ENCODE results near the gene LRP6. TPM values are rescaled to one million over a fixed set of nuclear protein-coding genes. Genes with fewer than 3 reads are reported as not detected.
"Not testable (repeated sequence)": the region's sequence is repeated elsewhere in the genome, so short reads cannot be mapped to it uniquely, and the experiment has no call there.

LRP6 gene
- total RNA-seq, 1 experiment from 2014 or later, result 10.2 TPM

DNA sequence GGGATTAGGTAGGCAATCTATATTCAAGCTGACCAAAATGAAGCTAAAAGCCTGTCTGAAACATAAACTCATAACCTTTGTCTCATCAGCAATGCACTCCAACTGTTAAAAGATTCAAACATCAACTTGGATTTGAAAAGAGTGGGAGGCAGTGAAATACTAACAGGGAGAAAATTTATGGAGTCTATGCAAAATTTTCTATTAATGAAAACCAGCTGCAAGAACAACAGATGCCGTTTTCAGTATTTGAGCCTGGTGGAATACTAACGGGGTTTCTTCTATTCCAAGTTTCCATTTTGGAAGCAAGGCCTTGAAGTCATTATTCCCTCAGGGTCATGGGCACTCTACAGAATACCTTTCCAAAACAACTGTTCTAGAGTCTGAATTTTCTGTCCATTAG lies 88.3 kb downstream of the LRP6 start:
- H3K36me3 ChIP-seq, result peaks cover 16% of the 10 kb centered on the region
- H3K9me3 ChIP-seq, result no peaks in the 10 kb centered on the region
- no peak overlapping the region for H3K4me3 ChIP-seq
- DNase-seq, result no peak
- H3K27me3 ChIP-seq, result no peaks in the 10 kb centered on the region

DNA sequence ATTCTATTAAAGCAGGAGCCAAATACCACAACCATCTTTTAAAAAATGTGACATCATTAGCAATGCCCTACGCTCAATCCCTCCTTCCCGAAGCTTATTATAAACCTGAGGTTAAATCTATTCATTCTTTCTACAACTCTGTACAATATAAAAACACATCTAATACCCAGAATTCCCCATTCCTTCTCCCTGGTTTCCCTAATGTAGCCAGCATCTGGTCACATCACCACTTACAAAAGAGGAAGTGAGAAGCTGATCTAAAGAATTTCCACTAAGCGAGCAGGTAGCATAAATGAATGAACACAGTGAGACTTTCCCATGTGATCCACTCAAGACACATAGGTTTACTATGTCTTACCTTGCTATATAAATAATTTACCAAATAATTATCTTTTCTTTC lies 90.4 kb downstream of the LRP6 start:
- H3K36me3 ChIP-seq, result peaks cover 16% of the 10 kb centered on the region
- H3K4me3 ChIP-seq, result no peak overlapping the region
- no peaks in the 10 kb centered on the region for H3K9me3 ChIP-seq
- H3K27me3 ChIP-seq, result no peaks in the 10 kb centered on the region
- no peak for DNase-seq

DNA sequence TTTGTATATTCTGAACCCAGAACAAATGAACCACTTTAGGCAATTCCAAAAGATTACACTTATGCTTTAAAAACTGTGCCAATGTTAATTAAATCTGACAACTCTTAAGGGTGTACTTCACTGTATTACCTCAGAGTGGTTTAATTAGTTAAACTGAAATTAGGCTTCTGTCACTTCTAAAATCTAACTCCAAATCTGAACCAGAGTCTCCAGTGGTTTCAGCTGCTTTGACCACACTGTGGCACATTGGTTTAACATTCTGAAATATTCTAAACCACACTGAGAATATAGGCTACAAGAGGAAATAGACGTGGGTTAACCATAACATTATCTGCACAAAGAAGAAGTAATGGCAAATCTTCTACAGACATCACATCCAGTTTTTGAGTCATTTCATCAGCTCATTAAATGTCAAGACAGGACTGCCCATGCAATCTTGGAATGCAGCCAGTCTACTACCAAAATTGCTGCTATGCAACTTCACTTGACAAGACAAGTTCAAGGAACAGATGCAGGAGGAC lies 94.8 kb downstream of the LRP6 start:
- Histone ChIP-seq H3K4me3 (no peak overlapping the region), H3K36me3 (peaks cover 3% of the 10 kb centered on the region; the same call in 1 of the 2 replicates), H3K9me3 (no peaks in the 10 kb centered on the region), H3K27me3 (no peaks in the 10 kb centered on the region)
- DNase-seq, result peak; percentile 22

DNA sequence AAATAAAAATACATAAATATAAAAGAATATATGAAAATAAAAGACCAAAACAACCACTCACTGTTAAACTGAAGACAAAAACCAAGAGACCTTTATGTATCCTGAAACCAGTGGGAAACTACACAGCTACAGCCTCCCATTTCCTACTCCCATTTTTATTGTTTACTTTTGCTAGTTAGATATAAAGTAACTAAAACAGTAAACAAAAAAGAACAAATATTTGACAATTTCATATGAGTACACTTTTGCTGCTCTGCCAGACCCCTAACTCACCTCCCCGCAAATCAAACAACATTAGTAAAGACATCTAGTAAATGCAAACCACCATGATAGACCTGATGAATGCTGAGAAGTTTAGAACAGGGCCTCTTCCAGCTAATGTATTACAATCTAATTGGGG lies 99.0 kb downstream of the LRP6 start:
- no peaks in the 10 kb centered on the region for H3K9me3 ChIP-seq
- no peak overlapping the region for H3K4me3 ChIP-seq
- peaks cover 5% of the 10 kb centered on the region; the same call in 1 of the 2 replicates for H3K36me3 ChIP-seq
- H3K27me3 ChIP-seq, result no peaks in the 10 kb centered on the region
- no peak for DNase-seq

DNA sequence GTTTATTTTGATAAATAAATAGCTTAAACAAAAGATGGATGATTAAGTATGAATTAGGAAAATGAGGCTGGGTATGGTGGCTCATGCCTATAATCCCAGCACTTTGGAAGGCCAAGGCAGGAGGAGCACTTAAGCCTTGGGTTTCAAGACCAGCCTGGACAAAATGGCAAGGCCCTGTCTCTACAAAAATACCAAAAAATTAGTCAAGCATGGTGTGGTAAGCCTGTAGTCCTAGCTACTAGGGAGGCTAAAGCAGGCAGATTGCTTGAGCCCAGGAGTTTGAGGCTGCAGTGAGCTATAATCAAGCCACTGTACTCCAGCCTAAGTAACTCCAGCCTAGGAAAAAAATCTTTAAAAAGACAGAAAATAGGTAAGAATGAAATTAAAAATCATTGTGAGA lies 100.1 kb downstream of the LRP6 start:
- Histone ChIP-seq H3K4me3 (no peak overlapping the region), H3K27me3 (no peaks in the 10 kb centered on the region)
- DNase-seq, result no peak

DNA sequence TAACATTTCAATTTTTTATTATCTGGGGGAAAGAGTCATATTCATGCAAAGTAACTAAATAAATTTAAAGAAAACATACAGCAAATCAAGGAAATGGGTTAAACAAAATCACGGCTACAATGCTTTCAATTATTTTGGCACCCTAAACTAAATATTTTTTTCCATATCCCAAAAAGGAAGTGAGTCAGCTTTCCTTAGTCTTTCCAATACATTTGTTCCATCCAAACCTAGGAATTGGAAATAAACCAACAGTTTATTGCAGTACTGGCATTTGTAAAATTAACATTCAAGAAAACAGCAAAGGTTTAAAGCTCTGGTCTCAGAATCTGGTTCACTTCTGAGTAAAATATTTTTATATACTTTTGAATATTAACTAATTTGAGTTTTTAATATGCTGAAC lies 106.9 kb downstream of the LRP6 start:
- Histone ChIP-seq H3K36me3 (peaks cover 12% of the 10 kb centered on the region; the same call in 1 of the 2 replicates), H3K4me3 (no peak overlapping the region), H3K27me3 (no peaks in the 10 kb centered on the region), H3K9me3 (no peaks in the 10 kb centered on the region)
- no peak for DNase-seq

More for the DNA sequence above, 100.1 kb downstream of the LRP6 start:
- no peaks in the 10 kb centered on the region for H3K9me3 ChIP-seq
- peaks cover 8% of the 10 kb centered on the region; the same call in 1 of the 2 replicates for H3K36me3 ChIP-seq

DNA sequence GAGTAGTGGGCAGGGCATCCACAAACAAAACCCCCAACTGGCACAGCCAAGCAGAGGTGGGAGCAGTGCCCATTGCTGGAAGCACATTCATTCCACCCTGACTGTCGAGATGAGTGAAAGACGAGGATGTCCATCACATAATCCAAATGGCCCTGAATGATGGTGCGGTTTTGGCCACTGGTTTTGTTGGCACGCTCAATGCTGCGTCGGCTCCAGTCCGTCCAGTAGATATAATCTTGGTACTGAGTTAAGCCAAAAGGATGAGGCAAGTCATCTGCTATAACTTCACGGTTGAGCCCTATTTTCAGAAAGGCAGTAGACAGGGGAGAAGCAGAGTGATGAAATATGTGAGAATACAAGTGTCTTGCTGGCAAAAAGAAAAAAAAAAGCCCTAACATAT lies 108.0 kb downstream of the LRP6 start:
- DNase-seq, result peak; percentile 92
- H3K36me3 ChIP-seq, result peaks cover 7% of the 10 kb centered on the region; the same call in 1 of the 2 replicates
- no peaks in the 10 kb centered on the region for H3K9me3 ChIP-seq
- H3K4me3 ChIP-seq, result no peak overlapping the region
- no peaks in the 10 kb centered on the region for H3K27me3 ChIP-seq

DNA sequence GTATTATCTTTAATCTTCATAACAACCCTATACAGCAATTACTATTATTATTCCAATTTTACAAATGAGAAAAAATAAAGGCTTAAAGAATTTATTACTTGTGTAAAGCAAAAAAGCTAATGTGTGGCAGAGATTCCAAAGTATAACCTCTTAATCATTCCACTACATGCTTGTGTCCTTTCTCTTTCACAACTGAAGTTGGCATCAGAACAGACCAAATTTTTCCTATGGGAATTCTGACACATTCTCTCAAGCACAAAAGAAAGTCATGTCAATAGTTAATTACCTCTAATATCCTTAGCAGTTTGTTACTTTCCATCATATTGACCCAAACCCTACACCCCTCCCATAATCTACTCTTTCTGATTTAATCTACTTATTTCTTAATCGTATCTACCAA lies 109.4 kb downstream of the LRP6 start:
- no peak for DNase-seq
- Histone ChIP-seq H3K36me3 (peaks cover 7% of the 10 kb centered on the region; the same call in 1 of the 2 replicates), H3K4me3 (no peak overlapping the region), H3K27me3 (no peaks in the 10 kb centered on the region), H3K9me3 (no peaks in the 10 kb centered on the region)

DNA sequence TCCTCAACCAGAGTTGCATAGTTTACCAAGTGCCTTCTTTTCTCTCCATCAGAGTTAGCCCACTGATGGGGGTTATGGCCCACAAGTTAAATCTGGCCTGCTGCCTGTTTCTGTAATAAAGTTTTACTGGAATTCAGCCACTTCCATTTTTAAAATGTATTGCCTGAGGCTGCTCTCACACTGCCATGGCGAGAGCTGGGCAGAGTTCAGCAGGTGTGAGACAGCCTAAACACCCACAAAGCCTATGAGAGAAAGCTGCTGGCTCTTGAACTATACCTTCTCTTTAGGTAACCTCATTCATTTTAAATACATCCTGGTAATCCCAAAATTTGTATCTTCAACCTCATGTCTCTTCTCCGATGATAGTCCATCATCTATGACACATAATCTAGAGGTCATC lies 110.0 kb downstream of the LRP6 start:
- Histone ChIP-seq H3K9me3 (no peaks in the 10 kb centered on the region), H3K4me3 (no peak overlapping the region), H3K27me3 (no peaks in the 10 kb centered on the region), H3K36me3 (peaks cover 7% of the 10 kb centered on the region)
- no peak for DNase-seq

DNA sequence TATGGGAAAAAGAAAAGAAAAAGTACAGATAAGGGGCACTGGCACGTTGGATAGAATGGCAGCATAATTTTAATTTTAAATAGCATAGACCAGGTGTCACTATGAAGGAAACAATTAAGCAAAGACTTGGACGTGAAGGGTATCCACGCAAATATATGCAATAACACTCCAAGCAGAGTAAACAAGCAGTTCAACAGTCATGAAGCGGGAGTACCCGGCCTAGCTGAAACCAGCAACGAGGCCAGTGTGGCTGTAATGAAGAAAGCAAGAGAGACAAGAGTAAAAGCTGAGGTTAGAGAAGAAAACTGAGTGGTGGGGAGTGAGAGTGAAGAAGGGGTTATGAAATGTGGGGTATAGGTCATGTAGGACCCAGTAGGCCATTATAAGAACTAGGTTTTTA lies 110.7 kb downstream of the LRP6 start:
- no peak for DNase-seq
- Histone ChIP-seq H3K27me3 (no peaks in the 10 kb centered on the region), H3K9me3 (no peaks in the 10 kb centered on the region), H3K36me3 (peaks cover 7% of the 10 kb centered on the region), H3K4me3 (no peak overlapping the region)

DNA sequence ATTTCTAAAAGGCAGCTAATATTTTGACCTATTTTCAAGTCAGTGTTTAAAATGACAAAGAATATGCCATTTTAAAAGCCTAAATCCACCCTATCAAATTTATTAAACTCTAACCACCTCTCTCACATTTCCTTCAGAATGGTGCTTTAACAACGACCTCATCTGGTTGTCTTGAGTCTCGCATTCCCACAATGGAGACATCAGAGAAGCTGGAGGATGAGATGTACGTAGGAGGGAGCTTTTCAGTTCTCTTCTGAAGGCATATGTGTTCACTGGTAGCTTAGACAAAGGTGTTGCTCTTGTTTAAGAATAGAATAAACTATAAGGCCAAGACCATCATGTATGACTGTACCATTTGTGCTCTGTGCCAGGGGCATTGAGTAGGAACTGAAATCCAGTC lies 113.2 kb downstream of the LRP6 start:
- Histone ChIP-seq H3K9me3 (no peaks in the 10 kb centered on the region), H3K36me3 (peaks cover 9% of the 10 kb centered on the region), H3K4me3 (no peak overlapping the region), H3K27me3 (no peaks in the 10 kb centered on the region)
- no peak for DNase-seq

DNA sequence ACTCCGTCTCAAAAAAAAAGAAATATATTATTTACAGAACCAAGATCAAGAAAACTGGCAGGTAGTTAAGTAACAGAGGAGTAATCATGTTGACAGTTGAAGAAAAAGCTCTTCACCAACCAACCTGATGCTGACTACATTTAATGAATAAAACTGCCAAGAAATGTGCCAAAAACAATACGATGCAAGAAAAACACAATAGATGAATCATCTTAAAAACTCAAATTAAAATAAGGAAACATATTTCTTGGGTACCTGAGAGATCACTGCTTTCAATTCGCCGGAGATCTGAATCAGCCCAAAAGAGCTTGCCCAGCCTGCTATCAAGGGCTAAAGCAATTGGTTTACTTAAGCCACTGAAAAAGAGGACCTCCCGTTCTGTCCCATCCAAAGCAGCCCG lies 119.7 kb downstream of the LRP6 start:
- Histone ChIP-seq H3K4me3 (no peak overlapping the region), H3K27me3 (no peaks in the 10 kb centered on the region), H3K9me3 (no peaks in the 10 kb centered on the region), H3K36me3 (peaks cover 12% of the 10 kb centered on the region)
- DNase-seq, result no peak

DNA sequence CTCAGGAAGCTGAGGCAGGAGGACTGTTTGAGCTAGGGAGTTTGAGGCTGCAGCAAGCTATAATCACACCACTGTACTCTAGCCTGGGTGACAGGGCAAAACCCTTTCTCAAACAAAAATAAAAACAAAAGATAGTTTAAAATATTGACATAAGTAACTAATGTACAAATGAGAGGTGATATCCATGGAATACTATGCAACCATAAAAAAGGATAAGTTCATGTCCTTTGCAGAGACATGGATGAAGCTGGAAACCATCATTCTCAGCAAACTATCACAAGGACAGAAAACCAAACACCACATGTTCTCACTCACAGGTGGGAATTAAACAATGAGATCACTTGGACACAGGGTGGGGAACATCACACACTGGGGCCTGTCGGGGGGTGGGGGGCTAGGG lies 122.3 kb downstream of the LRP6 start:
- not testable (repeated sequence) for H3K9me3 ChIP-seq, H3K36me3 ChIP-seq, H3K27me3 ChIP-seq, H3K4me3 ChIP-seq, DNase-seq

DNA sequence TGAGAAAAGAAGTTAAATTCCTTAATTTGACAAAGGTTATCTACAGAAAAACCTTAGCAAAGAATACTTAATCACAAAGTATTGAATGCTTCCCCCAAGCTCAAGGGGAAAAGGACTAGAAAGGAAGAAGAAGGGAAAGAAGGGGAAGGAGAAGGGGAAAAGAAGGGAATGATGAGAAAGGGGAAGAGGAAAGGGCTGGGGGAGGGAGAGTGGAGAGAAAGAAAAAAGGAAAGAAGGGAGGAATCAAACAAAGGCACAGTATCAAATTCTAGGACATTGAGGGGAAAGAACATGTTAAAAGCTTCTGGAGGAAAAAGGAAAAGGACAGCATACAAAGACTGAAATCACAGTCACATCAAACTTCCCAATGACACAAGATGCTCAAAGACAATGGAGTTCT lies 125.8 kb downstream of the LRP6 start:
- H3K36me3 ChIP-seq, result peaks cover 4% of the 10 kb centered on the region
- no peaks in the 10 kb centered on the region for H3K27me3 ChIP-seq
- no peak for DNase-seq
- H3K4me3 ChIP-seq, result no peak overlapping the region
- no peaks in the 10 kb centered on the region for H3K9me3 ChIP-seq

DNA sequence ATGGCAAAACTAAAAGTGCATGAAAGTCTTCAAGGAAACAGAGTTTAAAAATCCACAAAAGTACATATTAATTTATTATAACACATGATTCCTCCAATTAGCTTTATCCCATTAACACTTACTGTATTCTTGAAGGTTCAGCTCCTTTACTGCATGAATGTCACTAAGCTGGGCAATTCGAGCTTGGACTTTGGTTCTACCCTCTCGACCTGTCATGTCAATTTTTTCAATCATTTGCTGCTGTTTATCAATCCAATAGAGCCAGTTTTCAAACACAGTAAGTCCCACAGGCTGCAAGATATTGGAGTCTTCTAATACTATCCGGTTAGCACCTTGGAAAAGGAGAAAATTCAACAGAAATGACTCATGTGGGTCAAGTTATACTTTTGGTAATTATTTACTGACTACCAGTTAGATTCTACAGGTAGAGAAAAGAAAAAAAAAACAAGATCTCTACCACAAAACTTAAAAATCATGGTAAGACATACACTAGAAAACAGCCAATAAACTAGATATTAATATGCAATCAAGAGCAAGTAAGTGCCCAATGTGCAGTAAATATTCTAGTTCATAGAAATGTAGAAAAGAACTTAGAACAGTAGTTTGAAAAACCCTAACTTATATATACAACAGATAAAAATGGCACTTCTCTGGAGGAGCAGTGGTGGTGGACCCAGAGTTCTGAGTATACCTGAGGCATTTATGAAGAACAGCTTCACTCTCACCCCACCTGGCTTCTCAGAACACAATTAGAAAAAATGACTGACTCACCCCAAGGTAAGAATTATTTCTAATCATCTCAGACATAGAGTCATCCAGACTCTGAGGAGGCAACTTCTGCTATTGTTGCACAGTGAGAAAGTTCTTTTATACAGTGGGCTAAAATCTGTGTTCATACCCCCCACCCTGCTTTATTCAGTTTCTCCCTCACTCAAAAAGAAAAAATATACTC lies 128.4 kb downstream of the LRP6 start:
- H3K27me3 ChIP-seq, result no peaks in the 10 kb centered on the region
- no peak overlapping the region for H3K4me3 ChIP-seq
- H3K9me3 ChIP-seq, result no peaks in the 10 kb centered on the region
- peaks cover 4% of the 10 kb centered on the region for H3K36me3 ChIP-seq
- no peak for DNase-seq

DNA sequence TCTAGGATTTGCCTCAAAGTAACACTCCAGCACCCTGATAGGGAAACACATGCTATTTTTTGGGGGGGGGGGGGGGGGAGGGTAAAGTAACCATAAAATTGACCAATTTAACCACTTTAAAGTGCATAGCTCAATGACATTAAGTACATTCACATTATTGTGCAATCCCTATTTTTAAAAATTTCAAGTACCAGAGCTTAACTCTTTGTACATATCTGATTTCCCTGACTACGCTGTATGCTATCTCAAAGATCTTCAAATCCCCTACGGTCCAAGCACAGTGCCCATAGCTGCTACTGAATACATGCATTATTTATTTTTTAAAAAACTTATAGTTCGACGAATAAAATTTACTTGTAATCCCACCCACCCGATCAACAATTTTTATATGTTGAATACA lies 133.1 kb downstream of the LRP6 start:
- no peak overlapping the region for H3K4me3 ChIP-seq
- DNase-seq, result no peak

DNA sequence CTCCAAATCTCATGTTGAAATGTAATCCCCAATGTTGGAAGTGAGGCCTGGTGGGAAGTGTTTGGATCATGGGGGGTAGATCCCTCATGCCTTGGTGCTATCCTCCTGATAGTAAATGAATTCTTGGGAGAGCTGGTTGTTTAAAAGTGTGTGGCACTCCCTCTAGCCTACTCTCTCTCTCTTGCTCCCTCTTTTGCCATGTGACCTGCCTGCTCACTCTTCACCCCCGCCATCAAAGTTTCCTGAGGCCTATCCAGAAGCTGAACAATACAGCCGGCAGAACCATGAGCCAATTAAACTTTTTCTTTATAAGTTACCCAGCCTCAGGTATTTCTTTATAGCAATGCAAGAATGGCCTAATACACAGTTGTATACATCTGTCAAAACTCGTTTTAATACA lies 133.6 kb downstream of the LRP6 start:
- no peaks in the 10 kb centered on the region for H3K27me3 ChIP-seq
- no peak for DNase-seq

More for the DNA sequence above, 133.1 kb downstream of the LRP6 start:
- H3K36me3 ChIP-seq, result peaks cover 8% of the 10 kb centered on the region
- no peaks in the 10 kb centered on the region for H3K9me3 ChIP-seq
- H3K27me3 ChIP-seq, result no peaks in the 10 kb centered on the region

DNA sequence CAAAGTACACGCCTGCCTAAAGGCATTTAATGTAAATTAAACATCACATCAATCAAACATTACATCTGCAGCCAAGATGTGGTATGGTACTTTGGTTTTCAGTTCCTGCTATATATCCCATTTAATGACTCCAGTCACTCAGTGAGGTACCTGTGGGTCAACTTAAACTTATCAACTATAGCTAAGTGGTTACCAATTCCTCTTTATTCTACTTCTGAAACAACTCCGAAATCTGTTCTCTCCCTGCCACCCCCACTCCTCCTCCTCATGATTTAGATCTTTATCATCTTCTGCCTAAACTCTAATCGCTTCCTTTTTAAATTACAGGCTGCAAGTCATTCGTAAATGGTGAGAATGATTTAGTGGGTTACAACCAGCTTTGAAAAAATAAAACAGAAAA lies 138.2 kb downstream of the LRP6 start:
- no peak for DNase-seq
- H3K27me3 ChIP-seq, result no peaks in the 10 kb centered on the region
- H3K4me3 ChIP-seq, result no peak overlapping the region
- H3K36me3 ChIP-seq, result peaks cover 39% of the 10 kb centered on the region
- H3K9me3 ChIP-seq, result no peaks in the 10 kb centered on the region

More for the DNA sequence above, 133.6 kb downstream of the LRP6 start:
- H3K36me3 ChIP-seq, result peaks cover 7% of the 10 kb centered on the region
- no peak overlapping the region for H3K4me3 ChIP-seq
- no peaks in the 10 kb centered on the region for H3K9me3 ChIP-seq
